Measurements from ENCODE around the gene FYTTD1. TPM values are rescaled to one million over a fixed set of nuclear protein-coding genes. Genes with fewer than 3 reads are reported as not detected.

The FYTTD1 gene
- total RNA-seq, 1 donor from 2014 or later, result 57.1 TPM

DNA sequence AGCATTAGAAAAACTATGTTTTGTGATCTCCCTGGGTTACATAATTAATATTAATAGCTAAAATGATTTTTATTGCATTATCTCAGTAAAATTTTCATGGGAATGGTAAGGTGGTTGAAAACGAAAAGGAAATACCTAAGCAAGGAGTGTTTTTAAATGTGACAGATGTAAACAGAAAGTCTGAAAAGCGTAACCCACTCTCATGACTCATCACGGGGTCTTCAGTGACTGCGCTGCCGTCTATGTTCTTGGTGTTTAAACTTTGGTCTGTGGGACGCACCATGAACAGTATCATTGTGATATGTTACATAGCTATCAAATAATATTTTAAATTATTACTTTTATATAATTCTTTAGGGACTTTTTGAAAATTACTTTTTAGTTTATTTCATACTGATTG is 61.2 kb downstream of the FYTTD1 start:
- Mint-ChIP-seq H3K27me3 (ENCODE audit: low read depth) (no peaks in the 10 kb centered on the region), H3K36me3 (peaks cover 4% of the 10 kb centered on the region), H3K4me3 (no peak overlapping the region), H3K9me3 (no peaks in the 10 kb centered on the region), H3K4me1 (peaks cover 18% of the 10 kb centered on the region), H3K27ac (no peak overlapping the region)
- DNase-seq (ENCODE audit: low spot score in 2 of 2, unreplicated experiment in 2 of 2), result no peak
- TF ChIP-seq, protein P1, sequence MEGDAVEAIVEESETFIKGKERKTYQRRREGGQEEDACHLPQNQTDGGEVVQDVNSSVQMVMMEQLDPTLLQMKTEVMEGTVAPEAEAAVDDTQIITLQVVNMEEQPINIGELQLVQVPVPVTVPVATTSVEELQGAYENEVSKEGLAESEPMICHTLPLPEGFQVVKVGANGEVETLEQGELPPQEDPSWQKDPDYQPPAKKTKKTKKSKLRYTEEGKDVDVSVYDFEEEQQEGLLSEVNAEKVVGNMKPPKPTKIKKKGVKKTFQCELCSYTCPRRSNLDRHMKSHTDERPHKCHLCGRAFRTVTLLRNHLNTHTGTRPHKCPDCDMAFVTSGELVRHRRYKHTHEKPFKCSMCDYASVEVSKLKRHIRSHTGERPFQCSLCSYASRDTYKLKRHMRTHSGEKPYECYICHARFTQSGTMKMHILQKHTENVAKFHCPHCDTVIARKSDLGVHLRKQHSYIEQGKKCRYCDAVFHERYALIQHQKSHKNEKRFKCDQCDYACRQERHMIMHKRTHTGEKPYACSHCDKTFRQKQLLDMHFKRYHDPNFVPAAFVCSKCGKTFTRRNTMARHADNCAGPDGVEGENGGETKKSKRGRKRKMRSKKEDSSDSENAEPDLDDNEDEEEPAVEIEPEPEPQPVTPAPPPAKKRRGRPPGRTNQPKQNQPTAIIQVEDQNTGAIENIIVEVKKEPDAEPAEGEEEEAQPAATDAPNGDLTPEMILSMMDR (IDR thresholded peaks at IDR 0.05; ENCODE audit: unreplicated experiment), result no peak

DNA sequence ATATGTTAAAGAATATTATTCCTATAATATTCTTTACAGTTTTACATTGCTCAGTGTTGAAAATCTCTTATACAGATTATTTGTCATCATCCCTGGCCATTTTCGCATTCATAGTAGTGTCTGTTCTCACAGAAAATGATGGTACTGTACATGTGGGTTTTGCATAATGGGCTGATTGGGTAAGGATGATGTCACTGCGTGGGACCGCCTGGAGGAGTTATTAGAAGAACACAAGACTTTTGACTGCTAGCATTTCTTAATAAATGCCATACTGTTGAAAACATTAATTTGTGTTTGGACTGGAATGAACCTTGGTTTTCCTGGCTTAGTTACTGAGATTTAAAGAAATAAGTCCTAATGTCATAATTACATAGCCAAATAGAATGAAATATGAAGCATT is 61.7 kb downstream of the FYTTD1 start:
- no peak overlapping the region for H3K4me3 Mint-ChIP-seq
- H3K36me3 Mint-ChIP-seq, result peaks cover 4% of the 10 kb centered on the region
- no peaks in the 10 kb centered on the region for H3K27me3 Mint-ChIP-seq (ENCODE audit: low read depth)
- H3K9me3 Mint-ChIP-seq, result no peaks in the 10 kb centered on the region
- peak overlapping the region; percentile 89 for H3K27ac Mint-ChIP-seq
- TF ChIP-seq, protein P1 (IDR thresholded peaks at IDR 0.05; ENCODE audit: unreplicated experiment), result no peak
- DNase-seq (ENCODE audit: low spot score in 2 of 2, unreplicated experiment in 2 of 2), result no peak
- H3K4me1 Mint-ChIP-seq, result peaks cover 18% of the 10 kb centered on the region

DNA sequence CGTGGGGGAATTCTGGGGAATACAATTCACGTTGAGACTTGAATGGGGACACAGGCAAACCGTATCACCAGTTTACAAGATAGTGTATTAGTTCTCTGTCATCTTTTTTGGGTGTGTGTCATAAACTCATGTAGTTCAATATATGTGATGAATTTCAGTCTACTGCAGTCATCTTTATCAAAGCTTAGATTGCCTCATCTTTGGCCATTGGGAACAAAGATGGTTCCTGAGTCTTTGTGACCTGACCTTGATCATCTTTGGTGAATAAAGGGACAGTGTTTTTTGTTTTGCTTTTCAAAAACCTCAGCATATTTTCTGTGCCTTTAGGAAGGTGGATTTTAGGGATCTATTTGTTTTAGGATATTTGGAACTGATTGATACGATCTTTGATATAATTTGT is 64.7 kb downstream of the FYTTD1 start:
- no peak for DNase-seq (ENCODE audit: low spot score in 2 of 2, unreplicated experiment in 2 of 2)
- TF ChIP-seq, protein P1 (IDR thresholded peaks at IDR 0.05; ENCODE audit: unreplicated experiment), result no peak
- no peaks in the 10 kb centered on the region for H3K9me3 Mint-ChIP-seq
- H3K27ac Mint-ChIP-seq, result no peak overlapping the region
- no peak overlapping the region for H3K4me3 Mint-ChIP-seq
- H3K36me3 Mint-ChIP-seq, result peaks cover 7% of the 10 kb centered on the region
- no peaks in the 10 kb centered on the region for H3K27me3 Mint-ChIP-seq (ENCODE audit: low read depth)
- H3K4me1 Mint-ChIP-seq, result peaks cover 14% of the 10 kb centered on the region

DNA sequence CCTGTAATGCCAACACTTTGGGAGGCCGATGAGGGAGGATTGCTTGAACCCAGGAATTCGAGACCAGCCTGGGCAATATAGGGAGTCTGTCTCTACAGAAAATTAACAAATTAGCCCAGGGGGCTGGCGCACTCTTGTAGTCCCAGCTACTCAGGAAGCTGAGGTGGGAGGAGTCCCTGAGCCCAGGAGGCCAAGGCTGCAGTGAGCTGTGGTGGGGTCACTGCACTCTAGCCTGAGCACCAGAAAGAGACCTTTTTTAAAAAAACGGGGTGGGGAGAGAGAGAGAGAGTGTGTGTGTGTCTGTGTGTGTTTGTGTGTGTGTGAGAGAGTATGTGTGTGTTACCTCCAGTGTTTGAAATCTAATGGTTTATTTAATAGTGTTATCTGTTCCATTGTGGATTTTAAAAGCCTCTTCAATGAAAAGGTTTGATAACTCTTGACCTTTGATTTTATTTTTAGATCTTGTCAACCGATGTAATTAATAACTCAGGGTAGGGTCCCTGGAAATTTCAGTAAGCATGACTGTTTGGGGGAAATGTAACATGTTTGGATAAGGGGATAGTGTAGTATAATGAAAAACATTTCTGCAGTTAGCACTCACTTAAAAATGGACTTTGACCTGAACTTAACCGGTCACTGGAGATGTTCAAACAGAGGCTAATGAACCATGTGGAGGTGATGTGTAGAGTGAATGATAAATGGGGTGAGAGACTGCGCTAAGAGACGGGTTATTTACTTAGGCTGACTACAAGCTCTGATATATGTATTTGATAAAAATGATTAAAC is 71.1 kb downstream of the FYTTD1 start:
- no peaks in the 10 kb centered on the region for H3K27me3 Mint-ChIP-seq (ENCODE audit: low read depth)
- H3K36me3 Mint-ChIP-seq, result peaks cover 22% of the 10 kb centered on the region
- H3K9me3 Mint-ChIP-seq, result no peaks in the 10 kb centered on the region
- no peak overlapping the region for H3K4me3 Mint-ChIP-seq
- peak overlapping the region; percentile 35 for H3K27ac Mint-ChIP-seq
- peaks cover 10% of the 10 kb centered on the region for H3K4me1 Mint-ChIP-seq
- TF ChIP-seq, protein P1 (IDR thresholded peaks at IDR 0.05; ENCODE audit: unreplicated experiment), result no peak
- DNase-seq (ENCODE audit: low spot score in 2 of 2, unreplicated experiment in 2 of 2), result no peak

DNA sequence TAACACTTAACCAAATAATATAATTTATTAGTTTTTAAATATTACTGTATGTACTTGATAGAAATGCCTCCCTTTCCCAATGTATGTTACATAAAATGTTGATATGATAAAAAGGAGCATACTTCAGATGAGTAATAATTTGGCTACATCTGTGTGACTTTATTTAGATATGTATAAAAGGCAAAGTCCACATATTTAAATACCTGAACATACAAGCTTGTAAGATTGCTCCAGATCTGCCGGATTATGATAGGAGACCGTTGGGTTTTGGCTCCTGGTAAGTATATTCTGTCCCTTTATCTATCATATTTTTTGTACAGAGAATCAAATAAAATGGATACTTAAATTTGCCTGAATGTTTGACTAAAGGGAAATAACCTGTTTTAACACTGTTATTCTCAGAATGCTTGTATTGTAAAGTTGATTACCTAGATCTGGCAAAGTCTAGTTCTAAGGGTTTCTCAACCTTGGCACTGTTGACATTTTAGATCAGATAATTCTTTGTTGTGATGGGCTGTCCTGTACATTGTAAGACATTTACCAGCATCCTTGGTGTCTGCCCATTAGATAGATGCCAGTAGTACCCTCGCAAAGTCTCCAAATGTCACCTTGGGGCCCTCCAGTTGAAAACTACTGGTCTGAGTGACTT is 79.8 kb downstream of the FYTTD1 start:
- Mint-ChIP-seq H3K27me3 (ENCODE audit: low read depth) (no peaks in the 10 kb centered on the region), H3K9me3 (no peaks in the 10 kb centered on the region), H3K27ac (no peak overlapping the region), H3K4me3 (no peak overlapping the region), H3K4me1 (peaks cover 2% of the 10 kb centered on the region), H3K36me3 (peaks cover 45% of the 10 kb centered on the region)
- TF ChIP-seq, protein P1 (IDR thresholded peaks at IDR 0.05; ENCODE audit: unreplicated experiment), result no peak
- DNase-seq (ENCODE audit: low spot score in 2 of 2, unreplicated experiment in 2 of 2), result no peak
